GM23248 (cell line): ENCODE data around the gene SLC39A3. TPM values are rescaled to one million over a fixed set of nuclear protein-coding genes. Genes with fewer than 3 reads are reported as not detected.

Experiments used
- DNase-seq: peaks from one replicate; pipeline ENCODE4 v3.0.0-alpha.2; 2015
- H2AFZ ChIP-seq: fragments of 200-600 bp; sonication (generic); 2 replicates; pipeline ENCODE4 v1.6.1; 2016; ENCODE audit warnings: antibody characterized with exemption
- H3F3A ChIP-seq: fragments of 200-600 bp; sonication (generic); 2 replicates; pipeline ENCODE4 v1.6.1; 2016; ENCODE audit warnings: mild to moderate bottlenecking, antibody characterized with exemption, mixed run types; ENCODE audit not compliant: insufficient read depth
- H3K27ac ChIP-seq: fragments of 200-600 bp; sonication (generic); 2 replicates; pipeline ENCODE4 v1.5.1; 2016; ENCODE audit warnings: mild to moderate bottlenecking
- H3K27me3 ChIP-seq: fragments of 200-600 bp; sonication (generic); replicated peaks from 2 replicates; pipeline ENCODE4 v1.6.1; 2016; ENCODE audit warnings: mild to moderate bottlenecking; ENCODE audit not compliant: insufficient read depth
- H3K36me3 ChIP-seq: fragments of 200-600 bp; sonication (generic); 2 replicates; pipeline ENCODE4 v1.6.1; 2016; ENCODE audit warnings: low read depth, mild to moderate bottlenecking
- H3K4me1 ChIP-seq: fragments of 200-600 bp; sonication (generic); 2 replicates; pipeline ENCODE4 v1.6.1; 2016; ENCODE audit warnings: mild to moderate bottlenecking; ENCODE audit not compliant: insufficient read depth
- H3K4me2 ChIP-seq: fragments of 200-600 bp; sonication (generic); one replicate; pipeline ENCODE4 v1.6.1; 2016; ENCODE audit warnings: mild to moderate bottlenecking; ENCODE audit not compliant: unreplicated experiment
- H3K4me3 ChIP-seq: fragments of 200-600 bp; sonication (generic); 2 replicates; pipeline ENCODE4 v1.5.1; 2016; ENCODE audit warnings: mild to moderate bottlenecking
- H3K79me2 ChIP-seq: fragments of 200-600 bp; sonication (generic); 2 replicates; pipeline ENCODE4 v1.6.1; 2016; ENCODE audit warnings: mild to moderate bottlenecking; ENCODE audit not compliant: insufficient read depth
- H3K9ac ChIP-seq: fragments of 200-600 bp; sonication (generic); 2 replicates; pipeline ENCODE4 v1.6.1; 2016; ENCODE audit warnings: mild to moderate bottlenecking
- H3K9me2 ChIP-seq: fragments of 200-600 bp; sonication (generic); 2 replicates; pipeline ENCODE4 v1.6.1; 2016; ENCODE audit warnings: mixed run types, mild to moderate bottlenecking, moderate library complexity; ENCODE audit not compliant: insufficient read depth
- H3K9me3 ChIP-seq: fragments of 200-600 bp; sonication (generic); one replicate; pipeline ENCODE4 v1.6.1; 2017; ENCODE audit warnings: low read depth
- H4K20me1 ChIP-seq: fragments of 200-600 bp; sonication (generic); 2 replicates; pipeline ENCODE4 v1.6.0; 2016; ENCODE audit not compliant: insufficient read depth
- EZH2 ChIP-seq: fragments of 200-600 bp; sonication (generic); IDR thresholded peaks from 2 replicates; pipeline ENCODE4 v1.6.1; 2018; ENCODE audit warnings: antibody characterized with exemption, mild to moderate bottlenecking; ENCODE audit not compliant: insufficient read depth, poor library complexity, severe bottlenecking
- EZH2phosphoT487 ChIP-seq: fragments of 200-600 bp; sonication (generic); IDR thresholded peaks from 2 replicates; pipeline ENCODE4 v1.6.1; 2018; ENCODE audit warnings: antibody characterized with exemption, moderate library complexity, mild to moderate bottlenecking, low read depth; ENCODE audit not compliant: insufficient read depth
- WGBS, 2 experiments: methylation state at CpG; one replicate each; pipeline ENCODE4 v1.1.6; 2015 to 2017; ENCODE audit warnings: low lambda C conversion rate in 2 of 2, low coverage in 1 of 2; ENCODE audit errors: missing lambda C conversion rate in 2 of 2; 5-methylcytosine and 5-hydroxymethylcytosine counted together
- in situ Hi-C: fragments of 300-500 bp; cut with MboI; formaldehyde crosslinking; loops from 2 replicates; pipeline ENCODE4 v1.15.0; 2020
- polyA plus RNA-seq: library from polyadenylated mRNA; unstranded; fragments of >200 nt; fragmentation: Nextera tagmentation; extraction: Ambion mirVana; gene quantifications from 2 replicates; pipeline ENCODE4 v1.2.1, GENCODE V29; 2016
- total RNA-seq: library from RNA; depleted of rRNA; stranded (reverse); fragments of >200 nt; shearing (Covaris generic); gene quantifications from 2 replicates; pipeline ENCODE4 v1.2.3, GENCODE V29; 2014

Gene SLC39A3
- total and polyA plus RNA-seq, 2 experiments from 2014 or later = 45.2 to 50.9 TPM

DNA sequence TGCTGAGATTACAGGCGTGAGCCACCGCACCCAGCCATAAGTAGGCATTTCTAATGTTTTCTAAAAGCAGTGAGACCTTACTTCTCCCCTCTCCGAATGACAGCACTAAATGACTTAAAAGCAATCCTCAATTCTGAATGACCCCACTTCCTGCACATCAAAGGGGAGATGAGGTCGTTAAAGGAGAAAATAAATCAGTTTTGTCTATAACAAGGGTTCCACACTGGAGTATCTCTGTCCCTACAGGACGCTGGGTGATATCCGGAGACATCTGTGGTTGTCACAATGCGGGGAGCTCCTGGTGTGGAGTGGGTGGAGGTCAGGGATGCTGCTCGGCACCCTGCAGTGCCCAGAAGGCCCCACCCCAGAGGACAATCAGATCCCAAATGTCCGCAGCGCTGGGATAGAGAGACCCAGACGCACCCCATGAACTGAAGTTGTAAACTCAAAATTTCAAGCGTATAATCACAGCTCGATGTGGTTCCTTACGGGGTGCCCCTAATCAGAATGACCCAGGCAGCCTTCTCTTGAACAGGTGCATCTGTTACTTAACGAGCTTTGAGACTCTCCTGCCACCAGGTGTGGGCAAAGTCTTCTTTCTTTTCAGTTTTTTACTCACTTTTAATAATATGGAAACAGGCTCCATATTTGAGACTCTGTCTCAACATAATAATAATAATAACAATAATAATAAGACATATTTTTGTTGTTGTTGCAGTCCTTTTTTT, 40.2 kb downstream of the SLC39A3 start:
- in situ Hi-C loops = no loop called here

DNA sequence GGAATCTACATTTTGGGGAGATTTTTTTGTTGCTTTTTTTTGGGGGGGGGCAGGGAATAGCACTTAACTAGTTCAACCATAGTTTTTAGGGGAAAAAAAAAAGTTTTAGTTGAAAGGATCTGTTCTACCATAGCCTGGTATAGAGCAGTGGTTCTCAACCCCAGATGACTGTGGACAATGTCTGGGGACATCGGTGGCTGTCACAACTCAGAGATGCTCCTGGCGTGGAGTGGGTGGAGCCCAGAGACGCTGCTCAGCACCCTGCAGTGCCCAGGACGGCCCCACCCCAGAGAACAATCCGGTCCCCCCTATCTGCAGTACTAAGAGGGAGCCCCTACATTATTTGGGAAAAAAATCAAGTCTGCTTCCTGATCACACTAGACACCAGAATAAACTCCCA, 45.6 kb downstream of the SLC39A3 start:
- Histone ChIP-seq H3K9me2 (no peaks in the 10 kb centered on the region), H2AFZ (no peak overlapping the region), H3F3A (no peaks in the 10 kb centered on the region), H3K4me1 (no peaks in the 10 kb centered on the region), H3K27me3 (peaks cover 3% of the 10 kb centered on the region; the same call in 1 of the 2 replicates), H3K9ac (no peak overlapping the region), H3K4me2 (no peak overlapping the region), H3K9me3 (no peaks in the 10 kb centered on the region), H4K20me1 (no peaks in the 10 kb centered on the region), H3K36me3 (no peaks in the 10 kb centered on the region), H3K27ac (no peak overlapping the region), H3K4me3 (no peak overlapping the region), H3K79me2 (no peaks in the 10 kb centered on the region)
- in situ Hi-C loops = no loop called here
- WGBS, 2 experiments = 38 to 39% methylated on average over 5 of the region's 5 CpGs
- TF ChIP-seq EZH2phosphoT487 (no peak), EZH2 (no peak)
- no peak for DNase-seq

More for the DNA sequence above, 40.2 kb downstream of the SLC39A3 start:
- H3K36me3 ChIP-seq = no peaks in the 10 kb centered on the region
- H3K4me2 ChIP-seq = no peak overlapping the region
- DNase-seq = no peak
- H4K20me1 ChIP-seq = no peaks in the 10 kb centered on the region
- no peaks in the 10 kb centered on the region for H3K9me3 ChIP-seq
- peaks cover 24% of the 10 kb centered on the region for H3K27me3 ChIP-seq
- no peak overlapping the region for H3K27ac ChIP-seq
- no peak overlapping the region for H2AFZ ChIP-seq
- H3K9me2 ChIP-seq = no peaks in the 10 kb centered on the region
- H3K4me1 ChIP-seq = no peaks in the 10 kb centered on the region
- no peaks in the 10 kb centered on the region for H3F3A ChIP-seq
- no peak overlapping the region for H3K4me3 ChIP-seq
- WGBS, 2 experiments = 62% methylated on average over 15 of the region's 15 CpGs
- no peak overlapping the region for H3K9ac ChIP-seq
- TF ChIP-seq EZH2phosphoT487 (no peak), EZH2 (no peak)
- no peaks in the 10 kb centered on the region for H3K79me2 ChIP-seq

DNA sequence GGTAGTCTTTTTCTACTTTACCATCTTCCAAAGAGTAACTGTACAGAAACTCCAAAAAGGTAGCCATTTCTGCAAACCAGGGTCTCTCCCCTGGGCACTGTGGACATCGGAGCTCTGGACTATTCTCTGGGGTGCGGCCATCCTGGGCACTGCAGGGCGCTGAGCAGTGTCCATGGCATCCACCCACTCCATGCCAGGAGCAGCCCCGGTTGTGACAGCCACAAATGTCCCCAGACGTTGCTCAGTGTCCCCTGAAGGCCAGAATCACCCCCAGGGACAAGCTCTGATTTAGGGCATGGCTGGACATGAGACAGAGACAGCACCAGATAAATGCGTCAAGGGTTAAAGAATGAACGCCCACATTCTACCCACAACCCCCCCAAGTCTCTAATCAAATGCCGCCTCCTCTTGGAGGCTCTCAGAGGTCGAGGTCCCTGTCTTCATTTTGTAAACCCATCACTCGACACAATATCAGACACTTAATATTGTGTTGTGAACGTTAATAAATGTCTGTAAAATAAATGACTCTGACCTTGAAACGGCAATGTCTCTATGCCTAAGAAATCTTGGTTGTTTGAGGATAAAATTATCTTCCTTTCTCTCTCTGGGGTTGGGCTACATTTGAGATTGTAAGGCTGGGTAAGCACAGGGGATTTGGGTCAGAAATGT, 46.2 kb downstream of the SLC39A3 start:
- in situ Hi-C loops = no loop called here
- Histone ChIP-seq H3K4me3 (no peak overlapping the region), H4K20me1 (no peaks in the 10 kb centered on the region), H3K9me3 (no peaks in the 10 kb centered on the region), H2AFZ (no peak overlapping the region), H3K9me2 (no peaks in the 10 kb centered on the region), H3K9ac (no peak overlapping the region), H3K79me2 (no peaks in the 10 kb centered on the region), H3F3A (no peaks in the 10 kb centered on the region), H3K4me2 (no peak overlapping the region), H3K4me1 (no peaks in the 10 kb centered on the region), H3K27ac (no peak overlapping the region), H3K27me3 (peaks cover 3% of the 10 kb centered on the region; the same call in 1 of the 2 replicates), H3K36me3 (no peaks in the 10 kb centered on the region)
- TF ChIP-seq EZH2phosphoT487 (no peak), EZH2 (no peak)
- 38 to 39% methylated on average over 12 of the region's 12 CpGs for WGBS, 2 experiments
- DNase-seq = no peak

DNA sequence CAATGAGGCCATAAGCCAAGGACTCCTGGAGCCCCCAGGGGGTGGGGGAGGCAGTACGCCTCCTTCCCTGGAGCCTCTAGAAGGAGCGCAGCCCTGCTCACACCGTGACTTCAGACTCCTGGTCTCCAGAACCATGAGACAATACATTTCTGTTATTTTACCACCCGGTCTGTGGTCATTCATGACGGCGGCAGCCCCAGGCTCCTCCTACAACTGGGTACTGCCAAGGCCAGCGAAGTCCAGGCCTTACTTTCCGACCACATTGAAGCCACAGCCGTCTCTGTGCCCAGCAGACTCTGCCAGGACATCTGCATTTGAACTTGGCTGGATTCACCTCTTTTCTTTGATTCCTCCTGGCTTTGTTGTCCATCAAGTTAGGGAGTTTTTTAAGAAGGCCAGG, 47.9 kb downstream of the SLC39A3 start:
- no peak for DNase-seq
- Histone ChIP-seq H3K4me3 (no peak overlapping the region), H3F3A (no peaks in the 10 kb centered on the region), H3K27ac (no peak overlapping the region), H3K4me2 (no peak overlapping the region), H2AFZ (no peak overlapping the region), H3K9ac (no peak overlapping the region), H3K4me1 (no peaks in the 10 kb centered on the region), H3K36me3 (no peaks in the 10 kb centered on the region), H3K27me3 (peaks cover 3% of the 10 kb centered on the region; the same call in 1 of the 2 replicates), H3K79me2 (no peaks in the 10 kb centered on the region), H4K20me1 (no peaks in the 10 kb centered on the region), H3K9me3 (no peaks in the 10 kb centered on the region), H3K9me2 (no peaks in the 10 kb centered on the region)
- TF ChIP-seq EZH2phosphoT487 = no peak
- TF ChIP-seq EZH2 = no peak
- 72 to 73% methylated on average over 9 of the region's 9 CpGs for WGBS, 2 experiments
- in situ Hi-C loops = no loop called here
